ENCODE data around the gene GPC3. TPM values are rescaled to one million over a fixed set of nuclear protein-coding genes. Genes with fewer than 3 reads are reported as not detected.
A peak's percentile ranks its signal among the peaks of the same experiment; 100 is the strongest.
"Not testable (repeated sequence)": the region's sequence is repeated elsewhere in the genome, so short reads cannot be mapped to it uniquely, and the experiment has no call there.

GPC3 gene
- total RNA-seq, 1 experiment from 2014 or later, result 1.3 TPM

DNA sequence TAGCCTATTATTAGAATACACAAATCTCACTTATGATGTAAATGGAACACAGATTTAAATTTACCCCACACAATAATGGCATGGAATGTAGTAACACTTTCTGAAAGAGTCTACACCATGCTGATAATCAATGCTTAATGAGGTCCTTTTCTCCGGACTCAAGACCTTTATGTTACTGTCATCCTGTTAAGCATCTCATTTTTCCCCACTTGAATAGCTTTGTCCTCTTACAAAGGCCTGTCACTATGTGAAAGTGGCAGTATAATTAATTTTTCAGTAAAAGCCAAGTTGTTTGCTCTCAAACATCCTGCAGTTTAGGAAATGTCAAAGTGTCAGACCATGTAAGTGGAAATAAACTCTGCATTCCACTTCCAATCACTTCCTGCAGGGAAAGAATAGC is 96.4 kb downstream of the GPC3 start:
- DNase-seq (ENCODE audit: low spot score), result no peak

DNA sequence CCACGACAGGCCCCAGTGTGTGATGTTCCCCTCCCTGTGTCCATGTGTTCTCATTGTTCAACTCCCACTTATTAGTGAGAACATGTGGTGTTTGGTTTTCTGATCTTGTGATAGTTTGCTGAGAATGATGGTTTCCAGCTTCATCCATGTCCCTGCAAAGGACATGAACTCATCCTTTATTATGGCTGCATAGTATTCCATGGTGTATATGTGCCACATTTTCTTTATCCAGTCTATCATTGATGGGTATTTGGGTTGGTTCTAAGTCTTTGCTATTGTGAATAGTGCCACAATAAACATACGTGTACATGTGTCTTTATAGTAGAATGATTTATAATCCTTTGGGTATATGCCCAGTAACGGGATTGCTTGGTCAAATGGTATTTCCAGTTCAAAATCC is 97.3 kb downstream of the GPC3 start:
- not testable (repeated sequence) for DNase-seq (ENCODE audit: low spot score)

DNA sequence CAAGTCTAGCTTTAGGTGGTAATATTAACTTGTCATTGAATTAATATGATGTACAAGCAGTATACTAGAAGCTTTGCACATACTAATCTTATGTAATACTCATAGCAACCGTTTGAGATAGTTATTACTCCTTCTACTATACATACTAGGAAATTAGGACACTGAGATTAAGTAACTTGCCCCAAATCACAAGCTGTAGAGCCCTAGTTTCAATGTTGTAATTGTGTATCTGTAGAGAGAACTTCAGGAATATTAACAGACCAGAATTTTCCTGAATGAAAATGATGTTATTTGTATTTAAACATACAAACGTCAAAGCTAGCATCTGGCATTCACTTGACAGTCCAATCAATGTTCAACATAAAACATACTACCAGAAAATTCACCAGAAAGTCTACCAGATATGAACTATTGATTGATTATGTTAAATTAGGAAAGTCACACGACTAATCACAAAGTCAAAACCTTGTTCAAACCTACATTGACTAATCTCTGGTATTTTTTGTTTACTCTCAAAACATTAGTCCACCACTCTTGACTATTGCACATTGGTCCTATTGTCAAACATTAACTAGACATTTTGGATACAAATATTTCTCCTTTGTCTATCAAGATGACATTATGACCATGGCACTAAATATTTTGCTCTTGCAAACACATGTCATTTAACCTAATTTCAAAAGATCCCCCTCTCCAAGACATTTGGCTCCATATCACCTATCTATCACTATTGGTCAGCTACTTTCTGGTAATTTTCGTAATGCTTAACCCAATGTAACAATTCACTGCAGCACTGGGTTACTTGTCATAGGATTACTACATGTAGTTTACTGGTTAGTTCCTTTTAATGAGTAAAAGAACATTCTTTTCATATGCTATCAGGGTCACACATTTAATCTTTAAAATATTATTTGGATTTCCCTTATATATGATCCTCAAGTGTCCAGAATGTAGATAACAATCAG is 100.7 kb downstream of the GPC3 start:
- no peak for DNase-seq (ENCODE audit: low spot score)

DNA sequence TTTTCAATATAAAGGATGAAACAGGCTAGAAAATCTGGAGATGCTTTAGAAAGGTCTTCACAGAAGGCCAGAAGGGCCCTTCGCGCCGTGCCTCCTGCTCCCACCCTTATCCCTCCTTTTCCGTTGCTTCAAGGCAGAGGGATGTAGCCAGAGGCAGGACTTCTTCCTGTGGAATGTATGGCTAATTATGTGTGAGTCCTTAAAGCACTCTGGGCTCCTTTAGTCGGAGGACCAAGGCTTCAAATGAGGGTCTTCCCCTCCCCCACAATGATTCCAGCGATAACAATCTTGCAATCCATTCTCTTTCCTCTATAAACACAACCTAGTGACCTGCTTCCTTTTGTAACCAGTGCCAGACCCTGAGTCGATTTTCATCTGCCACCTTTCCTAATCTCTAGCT is 103.5 kb downstream of the GPC3 start:
- DNase-seq (ENCODE audit: low spot score), result no peak

DNA sequence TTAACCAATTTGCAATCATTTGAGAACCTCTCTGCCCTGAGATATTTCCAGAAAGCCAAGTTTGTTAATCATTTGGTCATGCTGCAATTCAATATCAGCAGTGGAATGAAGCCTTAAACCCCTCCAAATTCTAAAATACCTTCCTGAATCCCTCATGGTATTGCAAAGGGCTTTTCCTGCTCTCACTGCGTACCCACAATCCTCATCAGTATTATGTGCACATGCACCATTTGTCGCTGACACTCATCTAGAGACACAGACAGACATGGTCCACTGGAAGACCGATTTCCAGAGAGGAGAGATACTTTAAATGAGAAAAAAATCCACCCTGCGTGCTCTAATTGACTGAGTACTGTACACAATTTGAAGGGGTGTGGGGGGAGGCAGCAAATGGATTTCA is 104.4 kb downstream of the GPC3 start:
- DNase-seq (ENCODE audit: low spot score), result no peak

DNA sequence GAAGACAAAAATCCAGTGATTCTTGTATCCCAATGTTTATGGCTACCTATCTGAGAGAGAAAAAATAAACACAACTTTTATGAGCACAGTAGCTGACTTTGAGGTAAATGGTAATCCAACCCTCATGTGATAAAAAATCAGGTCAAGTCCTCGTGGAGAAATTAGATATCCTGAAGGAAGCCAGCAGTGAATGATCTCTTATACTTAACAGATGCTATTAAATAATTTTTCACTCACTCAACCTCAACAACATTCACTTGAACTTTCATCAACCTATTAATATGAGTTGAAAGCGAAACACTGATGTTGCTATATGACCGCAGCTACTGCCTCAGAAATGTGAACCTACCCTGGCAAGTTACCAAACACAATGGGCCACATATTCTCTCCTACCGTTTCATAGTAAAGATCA is 105.4 kb downstream of the GPC3 start:
- DNase-seq (ENCODE audit: low spot score), result no peak

DNA sequence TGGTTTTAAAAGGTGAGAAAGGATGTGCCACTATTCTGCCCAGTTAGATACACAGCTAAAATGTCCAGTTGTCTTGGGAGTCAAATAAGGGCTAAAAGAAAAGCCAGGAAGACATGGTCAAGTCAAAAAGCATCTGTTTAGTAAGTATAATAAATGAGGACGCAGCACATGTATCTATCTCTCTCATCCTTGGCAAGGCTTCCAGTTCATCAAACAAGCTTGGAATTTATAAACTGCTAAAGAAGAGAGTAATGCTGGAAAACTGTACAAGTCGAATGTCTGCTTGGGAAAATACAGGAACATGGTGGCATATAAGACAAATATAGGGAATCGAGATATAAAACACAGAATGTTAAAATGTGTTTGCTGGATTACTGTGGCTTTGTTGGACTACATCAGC is 106.7 kb downstream of the GPC3 start:
- no peak for DNase-seq (ENCODE audit: low spot score)

DNA sequence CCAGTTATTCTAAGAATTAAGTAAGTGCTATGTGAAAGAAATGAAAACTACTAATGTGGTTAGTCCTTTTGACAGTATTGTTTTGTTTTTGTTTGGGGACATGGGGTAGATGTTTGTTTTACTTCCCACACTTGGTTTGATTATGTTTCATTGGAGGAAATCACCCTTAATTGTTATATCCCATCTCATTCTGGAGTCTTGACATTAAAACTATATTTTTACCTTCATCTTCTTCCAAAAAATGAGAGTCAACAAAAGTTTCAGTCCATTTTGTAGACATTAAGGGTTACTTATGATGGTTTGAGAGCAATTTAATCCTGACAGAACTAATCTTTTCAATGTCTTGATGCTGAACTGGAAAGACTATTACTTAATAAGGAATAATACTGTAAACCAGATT is 108.7 kb downstream of the GPC3 start:
- DNase-seq (ENCODE audit: low spot score), result no peak

DNA sequence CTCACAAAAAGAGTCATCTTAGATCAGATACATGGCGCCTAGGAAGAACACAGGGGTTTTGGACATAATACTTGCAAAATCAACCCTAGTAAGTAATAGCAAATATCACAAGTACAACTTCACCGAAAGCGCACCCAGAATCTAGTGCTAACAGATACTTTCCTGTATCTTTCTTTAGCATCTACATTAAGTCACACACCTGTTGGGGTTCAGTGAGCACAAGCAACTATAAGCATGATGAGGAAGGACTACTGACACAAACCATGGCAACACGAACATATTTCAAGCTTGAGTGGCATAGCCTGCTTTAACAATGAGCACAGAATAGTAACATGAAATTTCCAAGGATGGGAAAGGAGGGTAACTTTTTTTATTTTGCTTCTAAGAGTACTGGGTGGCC is 116.1 kb downstream of the GPC3 start:
- no peak for DNase-seq (ENCODE audit: low spot score)

DNA sequence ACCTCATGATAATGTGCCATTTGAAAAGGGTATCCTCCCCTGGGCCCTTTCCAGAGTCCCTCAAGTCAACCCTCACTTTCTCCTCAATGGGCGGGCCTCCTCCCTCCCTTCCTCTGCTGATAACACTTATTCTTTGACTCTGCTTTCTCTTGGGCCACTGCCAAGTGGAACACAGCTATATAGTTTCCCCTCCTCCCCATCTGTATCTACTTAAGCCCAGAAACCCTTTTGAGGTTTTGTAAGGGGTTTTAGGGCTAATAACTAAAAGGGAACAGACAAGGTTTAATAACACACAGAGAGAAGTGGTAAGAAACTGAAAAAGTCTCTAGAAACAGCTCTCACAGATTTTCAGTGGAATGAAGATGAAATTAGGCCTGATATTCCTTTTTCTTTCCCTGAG is 116.7 kb downstream of the GPC3 start:
- DNase-seq (ENCODE audit: low spot score), result no peak

DNA sequence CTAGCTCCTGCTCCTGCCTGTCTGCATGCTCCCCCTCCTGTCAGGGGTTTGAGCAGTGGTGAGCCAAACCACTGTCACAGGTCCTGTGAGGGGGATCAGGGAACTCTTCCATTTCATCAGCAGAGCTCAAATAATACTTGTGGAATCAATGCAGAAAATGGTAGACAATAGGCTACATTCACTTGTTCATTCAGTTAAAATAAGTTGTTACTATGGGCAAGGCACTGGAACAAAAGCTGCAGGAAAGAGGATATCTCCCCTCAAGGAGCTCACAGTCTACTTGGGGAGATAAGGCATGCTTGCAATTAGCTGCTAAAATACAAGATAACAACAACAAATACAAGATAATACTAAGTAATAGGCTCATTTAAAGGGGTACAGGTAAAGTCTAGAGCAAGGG is 117.1 kb downstream of the GPC3 start:
- no peak for DNase-seq (ENCODE audit: low spot score)

DNA sequence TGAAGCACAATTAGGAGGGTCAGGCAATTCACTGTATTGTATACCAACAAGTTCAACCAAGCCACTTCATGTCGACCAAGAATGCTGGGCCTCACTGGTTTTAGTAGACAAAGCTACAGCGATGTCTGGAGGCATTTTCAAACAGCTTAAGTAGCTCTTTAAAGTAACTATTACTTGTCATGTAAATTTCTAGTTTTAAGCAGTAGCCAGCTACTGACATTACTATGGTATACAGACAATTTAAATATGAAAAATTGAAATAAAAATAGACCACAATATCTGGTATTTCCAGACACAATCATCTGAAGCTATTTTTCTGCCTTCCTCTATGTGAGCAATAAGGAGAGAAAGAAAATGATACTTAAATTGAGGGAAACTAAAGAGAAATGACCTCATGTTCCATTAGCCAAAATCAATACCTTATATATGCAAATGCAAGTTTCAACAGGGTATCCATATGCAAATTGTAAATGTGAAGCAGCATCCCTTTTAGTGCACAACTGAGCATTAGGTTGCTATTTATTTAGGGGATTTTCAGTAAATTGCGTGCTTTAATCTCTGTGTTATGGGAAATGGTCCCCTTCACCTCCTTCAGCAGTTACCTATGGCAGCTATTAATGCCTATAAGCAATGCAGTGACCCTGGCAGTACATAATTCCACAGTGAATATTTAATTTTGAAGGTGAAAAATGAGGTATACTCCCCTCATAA is 119.5 kb downstream of the GPC3 start:
- no peak for DNase-seq (ENCODE audit: low spot score)

DNA sequence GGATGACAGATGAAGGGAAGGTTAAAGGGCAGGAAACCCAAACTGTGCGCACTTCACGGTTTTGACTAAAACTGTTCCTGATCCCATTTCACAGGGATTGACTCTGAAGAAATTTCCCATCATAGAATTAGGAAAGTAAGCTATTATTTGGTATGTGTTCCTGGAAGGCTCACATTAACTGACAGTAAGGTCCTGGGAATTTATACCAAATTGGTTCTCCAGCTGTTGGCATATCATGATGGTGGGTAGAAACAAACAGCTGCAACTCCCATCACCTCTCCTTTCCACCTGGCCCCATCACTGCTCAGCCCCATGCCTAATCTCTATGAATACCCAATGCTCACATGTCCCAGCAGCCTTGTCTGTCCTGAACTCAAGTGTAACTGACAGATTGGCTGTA is 121.2 kb downstream of the GPC3 start:
- DNase-seq (ENCODE audit: low spot score), result no peak

DNA sequence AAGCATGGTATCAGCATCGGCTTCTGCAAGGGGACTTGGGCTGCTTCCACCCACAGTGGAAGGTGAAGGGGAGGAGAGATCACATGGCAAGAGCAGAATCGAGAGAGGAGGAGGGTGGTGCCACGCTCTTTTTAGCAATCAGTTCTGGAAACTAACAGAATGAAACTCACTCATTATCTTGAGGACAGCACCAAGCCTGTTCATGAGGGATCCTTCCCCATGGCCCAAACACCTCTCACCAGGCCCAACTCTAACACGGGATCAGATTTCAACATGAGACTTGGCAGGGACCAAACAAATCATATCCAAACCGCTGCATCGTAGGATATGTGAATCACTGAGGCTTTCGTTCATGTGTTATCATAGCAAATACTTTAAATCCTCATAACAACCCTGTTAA is 125.5 kb downstream of the GPC3 start:
- no peak for DNase-seq (ENCODE audit: low spot score)

DNA sequence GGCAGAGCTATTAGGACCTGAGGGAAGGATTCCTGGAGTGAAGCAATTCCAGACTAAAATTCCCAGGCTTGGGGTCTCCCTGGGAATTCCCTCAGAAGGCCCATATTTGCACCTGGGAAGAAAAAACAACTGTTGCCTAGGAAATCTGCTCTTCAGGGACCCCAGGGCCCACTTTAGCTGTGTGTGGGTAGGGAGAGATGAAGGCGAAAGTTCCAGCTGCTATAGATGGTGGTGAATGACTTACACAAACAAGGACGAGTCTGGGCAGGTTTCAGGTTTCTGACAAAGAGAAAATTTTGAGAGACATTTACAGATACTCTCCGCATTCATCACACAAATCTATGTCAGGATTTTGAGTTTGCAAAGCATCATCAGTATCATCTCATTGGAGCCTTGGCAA is 126.1 kb downstream of the GPC3 start:
- no peak for DNase-seq (ENCODE audit: low spot score)

DNA sequence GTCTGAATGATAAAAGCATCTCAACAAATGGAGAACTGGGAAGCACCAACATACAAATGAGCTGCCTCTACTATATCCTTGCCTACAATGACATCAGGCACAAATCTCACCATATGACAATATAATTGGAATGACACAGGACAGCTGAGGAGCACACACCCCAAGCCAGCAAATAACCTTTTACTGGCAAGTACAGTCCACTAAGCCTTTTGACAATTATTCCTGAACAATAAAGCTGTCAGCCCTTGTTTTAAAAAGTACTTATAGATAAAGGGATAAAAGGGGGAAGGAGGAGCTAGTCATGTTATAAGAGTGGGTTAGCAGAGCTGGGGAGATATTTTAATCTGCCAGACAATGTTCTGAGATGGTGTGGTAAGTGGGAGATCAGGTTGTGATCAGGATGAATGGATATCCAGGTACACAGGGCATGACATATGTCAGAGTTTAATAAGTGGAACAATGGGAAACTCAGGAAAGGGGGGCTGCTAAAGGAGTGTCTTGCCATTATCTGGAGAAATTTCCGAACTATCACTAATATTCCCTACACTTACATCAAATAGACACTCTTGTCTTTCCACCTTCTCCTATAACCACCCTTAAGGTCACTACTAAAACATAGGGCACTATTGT is 127.6 kb downstream of the GPC3 start:
- DNase-seq (ENCODE audit: low spot score), result no peak

DNA sequence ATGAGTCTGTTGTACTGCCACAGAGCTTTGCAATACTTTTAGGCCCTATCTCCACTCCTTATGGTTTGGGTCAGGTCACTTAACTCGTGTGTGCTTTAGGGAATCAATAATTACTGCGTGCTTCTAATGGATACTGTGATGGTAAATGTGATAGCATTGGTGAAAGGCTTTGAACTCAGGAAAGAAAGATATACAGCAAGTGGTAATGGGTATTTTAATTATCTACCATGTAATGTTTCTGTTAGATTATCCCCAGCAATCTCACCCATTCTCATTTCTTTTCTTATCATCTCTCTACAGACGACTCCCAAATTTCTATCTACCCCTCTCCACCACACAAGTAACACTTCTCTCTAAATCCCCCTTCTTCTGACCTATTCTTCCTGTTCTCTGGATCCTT is 128.6 kb downstream of the GPC3 start:
- DNase-seq (ENCODE audit: low spot score), result no peak

DNA sequence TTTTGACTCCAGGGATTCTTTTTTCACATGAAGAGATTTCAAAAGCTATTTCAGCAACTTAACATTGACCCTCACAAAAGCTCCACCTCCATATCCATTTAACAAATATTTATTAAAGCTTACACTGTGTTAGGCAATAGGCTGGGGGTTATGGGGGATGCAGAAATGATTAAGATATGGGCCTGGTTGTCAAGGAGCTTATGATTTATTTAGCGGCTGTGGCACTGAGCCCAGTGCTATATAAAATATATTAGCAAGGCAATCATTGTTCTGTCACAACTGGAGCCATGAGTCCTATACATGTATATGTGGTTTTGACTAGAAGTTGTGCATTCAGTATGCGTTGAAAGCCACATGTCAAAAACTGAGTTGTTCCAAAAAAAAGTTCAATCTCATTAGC is 131.1 kb downstream of the GPC3 start:
- peak; percentile 3 for DNase-seq (ENCODE audit: low spot score)

DNA sequence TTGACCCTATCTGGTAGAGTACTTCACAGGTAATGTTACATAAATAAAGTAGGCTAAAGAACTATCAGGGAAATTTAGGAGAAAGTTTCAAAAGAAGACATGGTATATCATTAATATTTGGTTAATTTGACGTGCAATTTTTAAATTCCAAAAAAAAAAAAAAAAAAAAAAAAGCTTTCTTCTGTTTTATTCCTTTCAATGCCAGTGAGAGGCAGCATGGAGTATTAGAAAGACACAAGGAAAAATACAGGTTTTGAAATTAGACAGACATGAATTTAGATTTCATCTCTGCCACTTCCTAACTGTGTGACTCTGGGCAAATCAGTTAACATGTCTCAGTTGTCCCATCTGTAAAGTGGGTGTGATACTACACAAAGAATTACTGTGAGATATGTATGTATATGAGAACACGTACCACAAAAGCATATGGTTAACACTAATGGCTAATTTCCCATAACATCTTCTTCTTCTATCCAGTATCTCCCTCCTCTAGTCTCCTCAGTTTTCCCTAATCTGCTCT is 132.5 kb downstream of the GPC3 start:
- no peak for DNase-seq (ENCODE audit: low spot score)

DNA sequence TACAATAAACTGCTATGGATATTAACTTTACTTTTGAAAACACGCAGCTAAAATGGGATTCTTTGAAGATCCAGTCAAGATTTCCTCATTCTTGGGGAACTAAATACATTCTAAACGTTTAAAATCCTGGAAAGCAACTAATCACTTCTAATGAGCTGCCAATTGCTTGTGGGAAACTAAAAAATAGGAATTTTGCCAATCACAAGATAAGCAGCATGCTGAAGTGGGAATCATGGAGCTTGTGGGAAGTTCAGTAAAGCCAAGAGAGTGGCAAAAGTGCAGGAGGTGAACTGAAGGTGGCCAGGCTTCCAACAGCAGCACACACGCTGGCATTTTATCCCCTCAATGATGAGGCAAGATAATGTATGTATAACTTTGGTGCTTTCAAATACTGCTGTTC is 133.0 kb downstream of the GPC3 start:
- no peak for DNase-seq (ENCODE audit: low spot score)

DNA sequence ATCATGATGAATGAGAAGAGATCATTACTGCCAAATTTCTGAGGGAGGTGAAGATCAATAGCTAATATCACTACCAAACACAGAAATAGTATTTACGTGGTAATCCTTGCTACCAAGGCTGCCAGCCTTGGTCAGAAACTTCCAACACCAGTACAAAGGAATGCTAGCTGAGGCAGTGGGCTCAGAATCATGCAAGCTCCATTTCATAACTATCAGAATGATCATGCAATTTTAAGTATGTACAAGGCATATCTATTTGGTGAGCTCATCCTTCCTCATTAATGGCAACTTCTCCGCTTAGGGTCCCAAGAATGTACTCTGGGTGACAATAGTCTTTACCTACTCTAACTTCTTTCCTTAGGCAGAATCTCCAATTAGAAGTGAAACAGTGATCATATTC is 135.0 kb downstream of the GPC3 start:
- no peak for DNase-seq (ENCODE audit: low spot score)

DNA sequence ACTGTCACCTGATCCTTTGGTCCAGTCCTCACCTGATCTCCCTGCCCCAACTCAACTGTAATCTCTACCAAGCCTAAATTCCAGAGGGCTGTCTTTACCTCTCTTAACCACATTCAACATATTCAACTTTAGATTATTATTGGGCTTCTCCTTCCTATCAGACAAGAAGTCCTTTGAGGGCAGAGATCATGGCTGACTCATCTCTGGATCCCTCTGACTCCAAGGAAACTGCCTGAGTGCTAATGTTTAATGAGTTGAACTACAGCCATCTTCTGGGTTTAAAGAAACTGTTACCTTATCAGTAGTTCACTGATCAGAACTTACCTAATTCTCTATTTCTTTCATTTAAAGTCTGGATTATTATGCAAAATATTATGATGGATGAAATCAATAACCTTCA is 135.7 kb downstream of the GPC3 start:
- peak; percentile 10 for DNase-seq (ENCODE audit: low spot score)
